ENCODE measurements around the gene DOP1B. TPM values are rescaled to one million over a fixed set of nuclear protein-coding genes. Genes with fewer than 3 reads are reported as not detected.

DOP1B gene
- total RNA-seq, 1 donor from 2014 or later = 23.1 TPM

- TF ChIP-seq CTCF (IDR thresholded peaks at IDR 0.05) = no peak
- Mint-ChIP-seq H3K27ac (ENCODE audit: unreplicated experiment) (no peak overlapping the region), H3K36me3 (ENCODE audit: low read depth) (peaks cover 7% of the 10 kb centered on the region), H3K4me1 (ENCODE audit: low read depth) (peaks cover 13% of the 10 kb centered on the region), H3K27me3 (ENCODE audit: low read depth) (no peaks in the 10 kb centered on the region), H3K9me3 (ENCODE audit: low read depth) (no peaks in the 10 kb centered on the region), H3K4me3 (ENCODE audit: unreplicated experiment) (no peak overlapping the region)
- peak; percentile 35 for DNase-seq (ENCODE audit: low spot score)
These were observed 31.6 kb downstream of the DOP1B start for GRCh38 chr21:36188081-36188681.

GRCh38 chr21:36188937-36189336, 32.3 kb downstream of the DOP1B start:
- TF ChIP-seq CTCF (IDR thresholded peaks at IDR 0.05) = no peak
- Mint-ChIP-seq H3K27ac (ENCODE audit: unreplicated experiment) (no peak overlapping the region), H3K4me3 (ENCODE audit: unreplicated experiment) (no peak overlapping the region), H3K27me3 (ENCODE audit: low read depth) (no peaks in the 10 kb centered on the region), H3K4me1 (ENCODE audit: low read depth) (peaks cover 18% of the 10 kb centered on the region), H3K9me3 (ENCODE audit: low read depth) (no peaks in the 10 kb centered on the region), H3K36me3 (ENCODE audit: low read depth) (peaks cover 7% of the 10 kb centered on the region)
- DNase-seq (ENCODE audit: low spot score) = no peak

GRCh38 chr21:36190736-36191135, 34.1 kb downstream of the DOP1B start:
- Mint-ChIP-seq H3K27ac (ENCODE audit: unreplicated experiment) (no peak overlapping the region), H3K4me1 (ENCODE audit: low read depth) (peaks cover 18% of the 10 kb centered on the region), H3K36me3 (ENCODE audit: low read depth) (peaks cover 5% of the 10 kb centered on the region), H3K27me3 (ENCODE audit: low read depth) (no peaks in the 10 kb centered on the region), H3K9me3 (ENCODE audit: low read depth) (no peaks in the 10 kb centered on the region), H3K4me3 (ENCODE audit: unreplicated experiment) (no peak overlapping the region)
- TF ChIP-seq CTCF (IDR thresholded peaks at IDR 0.05) = no peak
- no peak for DNase-seq (ENCODE audit: low spot score)

- Mint-ChIP-seq H3K36me3 (ENCODE audit: low read depth) (peaks cover 4% of the 10 kb centered on the region), H3K27me3 (ENCODE audit: low read depth) (no peaks in the 10 kb centered on the region), H3K9me3 (ENCODE audit: low read depth) (no peaks in the 10 kb centered on the region), H3K4me3 (ENCODE audit: unreplicated experiment) (no peak overlapping the region), H3K27ac (ENCODE audit: unreplicated experiment) (no peak overlapping the region), H3K4me1 (ENCODE audit: low read depth) (peaks cover 18% of the 10 kb centered on the region)
- no peak for TF ChIP-seq CTCF (IDR thresholded peaks at IDR 0.05)
- DNase-seq (ENCODE audit: low spot score) = no peak
These were observed 36.6 kb downstream of the DOP1B start for GRCh38 chr21:36193200-36193599.

GRCh38 chr21:36194024-36194423, 37.4 kb downstream of the DOP1B start:
- Mint-ChIP-seq H3K9me3 (ENCODE audit: low read depth) (no peaks in the 10 kb centered on the region), H3K4me1 (ENCODE audit: low read depth) (peaks cover 10% of the 10 kb centered on the region), H3K36me3 (ENCODE audit: low read depth) (peaks cover 3% of the 10 kb centered on the region), H3K4me3 (ENCODE audit: unreplicated experiment) (no peak overlapping the region), H3K27me3 (ENCODE audit: low read depth) (no peaks in the 10 kb centered on the region), H3K27ac (ENCODE audit: unreplicated experiment) (no peak overlapping the region)
- no peak for DNase-seq (ENCODE audit: low spot score)
- no peak for TF ChIP-seq CTCF (IDR thresholded peaks at IDR 0.05)

All from chondrocyte (in vitro differentiated cells).